NCI-H748 (cell line): Measurements from ENCODE around the gene TRIM32.

Source experiments
- DNase-seq: peaks from one replicate; lab custom pipeline; 2025; ENCODE audit not compliant: unreplicated experiment; lab: John Stamatoyannopoulos, UW

The TRIM32 gene

GRCh38 chr9:116703634-116704033, 16.5 kb downstream of the TRIM32 start:
- DNase-seq: no peak

DNA sequence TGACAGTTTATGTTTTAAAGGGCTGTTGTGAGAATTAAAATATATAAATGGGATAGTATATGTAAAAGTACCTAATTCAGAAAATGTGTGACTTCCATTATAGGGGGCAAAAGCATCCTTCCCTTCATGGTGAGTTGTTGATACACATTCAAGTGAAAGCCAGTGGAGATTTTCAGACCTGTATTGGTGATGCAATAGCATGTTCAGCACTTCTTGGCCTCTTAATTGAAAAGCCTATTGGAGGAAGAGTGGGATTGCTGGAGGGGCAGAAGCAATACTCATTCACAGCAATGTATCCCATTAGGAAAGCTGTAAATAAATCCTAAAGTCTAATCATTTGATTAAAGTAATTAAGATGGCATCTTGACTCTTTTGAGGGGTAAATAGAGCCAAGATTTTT, 17.4 kb downstream of the TRIM32 start:
- DNase-seq: no peak

- no peak for DNase-seq
Observed at GRCh38 chr9:116705531-116705930, 18.4 kb downstream of the TRIM32 start.

- no peak for DNase-seq
Observed at GRCh38 chr9:116706310-116707290, 19.5 kb downstream of the TRIM32 start.

GRCh38 chr9:116712781-116713180, 25.7 kb downstream of the TRIM32 start:
- DNase-seq: no peak

DNA sequence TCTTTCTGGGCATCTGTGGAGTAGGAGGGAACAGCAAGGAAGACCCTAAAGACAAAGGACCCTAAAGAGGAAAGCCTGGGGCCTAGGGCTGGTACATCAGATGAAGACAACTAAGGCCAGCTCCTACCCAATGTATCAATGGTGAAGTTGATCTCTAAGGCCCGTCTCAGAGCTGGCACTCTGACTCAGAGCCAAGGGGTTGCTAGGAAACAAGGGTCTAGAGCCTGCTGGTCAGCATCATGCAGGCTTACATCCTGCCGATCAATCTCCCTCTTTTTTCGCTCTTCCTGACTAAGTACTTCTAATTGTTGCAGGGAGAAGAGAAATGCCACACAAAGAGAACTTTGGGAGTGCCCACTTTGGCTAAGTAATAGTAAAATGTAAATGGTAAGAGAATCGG, 26.2 kb downstream of the TRIM32 start:
- DNase-seq: peak; percentile 77

GRCh38 chr9:116715751-116716150, 28.6 kb downstream of the TRIM32 start:
- DNase-seq: no peak

DNA sequence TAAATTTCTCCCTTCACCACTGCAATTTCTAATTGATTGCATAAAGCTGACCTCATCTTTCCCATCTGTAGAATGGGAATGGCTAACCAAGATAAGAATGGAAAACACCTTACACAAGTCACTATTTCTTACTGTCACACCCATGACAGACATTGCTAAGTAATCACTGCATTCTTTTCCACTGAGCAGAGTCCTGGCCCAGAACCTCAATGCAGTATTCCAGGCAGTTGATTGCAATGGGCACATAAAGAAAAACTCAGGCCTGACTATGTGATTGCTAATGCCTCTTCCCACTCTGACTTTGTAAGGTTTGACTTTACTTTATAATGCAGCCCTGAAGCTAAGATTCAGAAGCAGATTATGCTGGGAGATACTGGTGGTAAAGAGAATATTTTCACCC, 29.3 kb downstream of the TRIM32 start:
- no peak for DNase-seq

GRCh38 chr9:116717150-116717549, 30.0 kb downstream of the TRIM32 start:
- DNase-seq: no peak

GRCh38 chr9:116718111-116718510, 31.0 kb downstream of the TRIM32 start:
- DNase-seq: no peak

DNA sequence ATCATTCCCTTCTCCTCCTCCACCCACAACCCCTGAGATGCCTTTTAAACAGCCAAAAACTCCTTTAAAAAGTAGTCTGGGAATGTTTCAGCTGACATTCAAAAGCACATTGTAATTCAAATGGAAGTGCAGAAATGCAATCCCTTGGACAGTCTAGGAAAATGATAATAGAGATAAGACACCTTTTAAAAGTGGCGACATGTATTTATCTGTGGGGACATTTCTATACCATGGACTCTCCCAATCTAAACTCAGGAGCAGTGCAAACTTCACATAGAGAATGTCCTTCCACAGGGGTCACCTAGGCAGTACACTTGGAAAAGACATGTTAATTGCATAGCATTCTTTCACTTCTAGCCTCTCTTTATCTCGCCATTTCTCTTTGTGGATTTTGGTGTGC, 33.0 kb downstream of the TRIM32 start:
- DNase-seq: no peak

GRCh38 chr9:116721411-116721810, 34.3 kb downstream of the TRIM32 start:
- no peak for DNase-seq

GRCh38 chr9:116721944-116722343, 34.8 kb downstream of the TRIM32 start:
- no peak for DNase-seq

DNA sequence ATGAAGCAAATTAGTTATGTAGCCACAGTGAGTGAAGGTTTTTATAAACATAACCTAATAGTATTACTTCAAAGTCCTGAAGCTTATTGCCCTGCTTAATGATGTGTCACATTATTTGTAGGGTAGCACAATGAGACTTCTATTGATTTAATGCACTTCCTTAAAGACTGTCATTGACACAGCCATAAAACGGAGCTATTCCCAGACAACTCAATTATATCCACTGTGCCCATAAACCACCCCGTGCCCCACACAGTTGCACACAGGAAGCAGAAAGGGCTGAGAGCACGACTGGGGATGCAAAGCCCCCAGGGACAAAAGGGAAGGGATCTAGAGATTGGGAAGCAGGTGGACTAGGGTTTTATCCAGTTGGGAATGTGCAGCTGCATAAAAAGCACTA, 37.0 kb downstream of the TRIM32 start:
- DNase-seq: peak; percentile 70

DNA sequence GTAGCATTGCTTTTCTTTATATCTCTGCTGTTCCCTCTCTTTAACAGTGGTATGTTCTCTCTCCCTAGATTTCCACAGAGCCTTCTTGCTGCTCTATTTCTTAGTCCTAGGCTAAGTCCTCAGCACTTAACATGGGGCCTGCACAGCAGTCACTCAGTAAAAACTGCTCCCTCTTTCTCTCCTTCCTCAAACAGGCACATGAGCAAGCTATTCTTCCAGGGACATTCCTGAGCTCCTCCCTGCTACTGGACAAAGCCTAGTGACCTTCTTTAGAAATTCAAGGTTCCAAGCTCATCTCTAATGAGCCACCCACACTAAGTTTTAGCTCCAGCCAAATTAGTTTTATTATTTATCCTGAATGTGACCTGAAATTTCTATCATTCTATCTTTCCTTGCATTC, 39.5 kb downstream of the TRIM32 start:
- DNase-seq: no peak

GRCh38 chr9:116733010-116733641, 46.0 kb downstream of the TRIM32 start:
- DNase-seq: no peak

GRCh38 chr9:116736399-116737151, 49.5 kb downstream of the TRIM32 start:
- DNase-seq: no peak

GRCh38 chr9:116737152-116737546, 50.0 kb downstream of the TRIM32 start:
- DNase-seq: peak; percentile 91

GRCh38 chr9:116741086-116741740, 54.1 kb downstream of the TRIM32 start:
- no peak for DNase-seq

DNA sequence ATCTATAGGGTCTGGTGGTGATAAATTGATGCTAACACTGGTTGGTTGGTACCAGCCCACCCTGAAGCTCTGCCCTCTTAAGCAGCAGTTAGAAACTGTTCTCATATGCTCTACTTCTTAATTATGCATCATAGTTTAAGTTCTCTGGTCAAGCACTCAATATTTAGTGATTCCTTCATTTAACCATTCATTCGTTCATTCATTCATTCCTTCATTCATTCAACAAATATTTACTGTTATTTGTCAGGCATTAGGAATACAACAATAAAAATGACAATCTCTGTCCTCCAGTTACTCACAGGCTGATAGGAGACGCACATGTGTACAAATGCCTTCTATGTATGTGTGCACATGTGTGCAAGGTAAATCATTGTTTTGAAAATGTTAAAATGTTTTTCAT, 54.6 kb downstream of the TRIM32 start:
- DNase-seq: no peak

GRCh38 chr9:116749176-116749575, 62.1 kb downstream of the TRIM32 start:
- no peak for DNase-seq
